SKM-1 treated with dmso at 0.1 percent for 144 hours (cell line): ENCODE measurements around the gene HYAL3.
"Not testable (repeated sequence)": the region's sequence is repeated elsewhere in the genome, so short reads cannot be mapped to it uniquely, and the experiment has no call there.

Experiments used
- DNase-seq: peaks from one replicate; lab custom pipeline; 2025; ENCODE audit not compliant: unreplicated experiment; lab: John Stamatoyannopoulos, UW

HYAL3 gene

GRCh38 chr3:50259432-50260026, 39.7 kb downstream of the HYAL3 start:
- no peak for DNase-seq

GRCh38 chr3:50258979-50259378, 40.2 kb downstream of the HYAL3 start:
- DNase-seq, result no peak

- DNase-seq, result no peak
Observed at GRCh38 chr3:50258029-50258680, 41.0 kb downstream of the HYAL3 start.

GRCh38 chr3:50256978-50257890, 42.0 kb downstream of the HYAL3 start:
- peak; percentile 25 for DNase-seq

GRCh38 chr3:50255251-50255615, 44.0 kb downstream of the HYAL3 start:
- DNase-seq, result no peak

GRCh38 chr3:50254577-50255250, 44.5 kb downstream of the HYAL3 start:
- DNase-seq, result peak; percentile 58

GRCh38 chr3:50251220-50251619, 48.0 kb downstream of the HYAL3 start:
- no peak for DNase-seq

- no peak for DNase-seq
Observed at GRCh38 chr3:50250514-50250913, 48.7 kb downstream of the HYAL3 start.

GRCh38 chr3:50249457-50249856, 49.7 kb downstream of the HYAL3 start:
- DNase-seq, result no peak

- no peak for DNase-seq
Observed at GRCh38 chr3:50248387-50248786, 50.8 kb downstream of the HYAL3 start.

GRCh38 chr3:50246517-50246954, 52.7 kb downstream of the HYAL3 start:
- DNase-seq, result peak; percentile 81

GRCh38 chr3:50245831-50246516, 53.2 kb downstream of the HYAL3 start:
- peak; percentile 62 for DNase-seq

- DNase-seq, result no peak
Observed at GRCh38 chr3:50245251-50245745, 53.9 kb downstream of the HYAL3 start.

GRCh38 chr3:50244813-50245212, 54.4 kb downstream of the HYAL3 start:
- DNase-seq, result not testable (repeated sequence)

- DNase-seq, result no peak
Observed at GRCh38 chr3:50243543-50243895, 55.7 kb downstream of the HYAL3 start.

- peak; percentile 96 for DNase-seq
Observed at GRCh38 chr3:50242851-50243542, 56.2 kb downstream of the HYAL3 start.
